Immature natural killer cell (primary cell): Measurements from ENCODE around the gene SRMS. TPM values are rescaled to one million over a fixed set of nuclear protein-coding genes. Genes with fewer than 3 reads are reported as not detected.
"Not testable (repeated sequence)": the region's sequence is repeated elsewhere in the genome, so short reads cannot be mapped to it uniquely, and the experiment has no call there.

Experiments
- DNase-seq, 3 donors: peaks; one replicate each; pipeline ENCODE4 v3.0.0; 2022; ENCODE audit warnings: mixed read lengths in 1 of 3
- H3K27ac Mint-ChIP-seq, 6 donors: one replicate each; pipeline ENCODE4 v1.8.0; 2020; ENCODE audit warnings: mixed read lengths in 6 of 6, mild to moderate bottlenecking in 5 of 6, inconsistent platforms in 4 of 6, moderate library complexity in 3 of 6
- H3K27me3 Mint-ChIP-seq, 3 donors: one replicate each; pipeline ENCODE4 v1.8.0; 2020 to 2021; ENCODE audit warnings: low read depth in 3 of 3, mild to moderate bottlenecking in 3 of 3, mixed read lengths in 3 of 3, moderate library complexity in 3 of 3, inconsistent platforms in 1 of 3
- H3K36me3 Mint-ChIP-seq, 3 donors: one replicate each; pipeline ENCODE4 v1.8.0; 2020; ENCODE audit warnings: mixed read lengths in 3 of 3, inconsistent platforms in 2 of 3, mild to moderate bottlenecking in 2 of 3
- H3K4me1 Mint-ChIP-seq, 2 donors: one replicate each; pipeline ENCODE4 v1.8.0; 2020; ENCODE audit warnings: inconsistent platforms in 2 of 2, mild to moderate bottlenecking in 2 of 2, mixed read lengths in 2 of 2, moderate library complexity in 1 of 2
- H3K4me3 Mint-ChIP-seq, 5 donors: one replicate each; pipeline ENCODE4 v1.8.0; 2020; ENCODE audit warnings: mild to moderate bottlenecking in 5 of 5, mixed read lengths in 5 of 5, inconsistent platforms in 3 of 5, moderate library complexity in 3 of 5
- H3K9me3 Mint-ChIP-seq, 6 donors: one replicate each; pipeline ENCODE4 v1.8.0; 2020; ENCODE audit warnings: mild to moderate bottlenecking in 6 of 6, mixed read lengths in 6 of 6, inconsistent platforms in 4 of 6, moderate library complexity in 3 of 6
- polyA plus RNA-seq, 3 donors: library from polyadenylated mRNA; unstranded; fragments of 300-500 nt; fragmentation: Illumina TruSeq; gene quantifications; one replicate each; pipeline ENCODE4 v1.2.3, GENCODE V29; 2021

Gene SRMS
- polyA plus RNA-seq, 3 donors from 2014 or later = not detected

- DNase-seq = no peak
- H3K4me1 Mint-ChIP-seq = peaks cover 5 to 7% of the 10 kb centered on the region in 2 donors
- H3K36me3 Mint-ChIP-seq = no peaks in the 10 kb centered on the region
- H3K27me3 Mint-ChIP-seq = peaks cover 0 to 10% (median 0%) of the 10 kb centered on the region in 3 donors
- H3K4me3 Mint-ChIP-seq = peak overlapping the region; percentile 80 to 89 (median 80)
- no peaks in the 10 kb centered on the region for H3K9me3 Mint-ChIP-seq
- H3K27ac Mint-ChIP-seq = peak overlapping the region in 5 of 6 donors; percentile 57 to 87 (median 76)
Observed at GRCh38 chr20:63573647-63574131, 26.1 kb upstream of the SRMS start.

DNA sequence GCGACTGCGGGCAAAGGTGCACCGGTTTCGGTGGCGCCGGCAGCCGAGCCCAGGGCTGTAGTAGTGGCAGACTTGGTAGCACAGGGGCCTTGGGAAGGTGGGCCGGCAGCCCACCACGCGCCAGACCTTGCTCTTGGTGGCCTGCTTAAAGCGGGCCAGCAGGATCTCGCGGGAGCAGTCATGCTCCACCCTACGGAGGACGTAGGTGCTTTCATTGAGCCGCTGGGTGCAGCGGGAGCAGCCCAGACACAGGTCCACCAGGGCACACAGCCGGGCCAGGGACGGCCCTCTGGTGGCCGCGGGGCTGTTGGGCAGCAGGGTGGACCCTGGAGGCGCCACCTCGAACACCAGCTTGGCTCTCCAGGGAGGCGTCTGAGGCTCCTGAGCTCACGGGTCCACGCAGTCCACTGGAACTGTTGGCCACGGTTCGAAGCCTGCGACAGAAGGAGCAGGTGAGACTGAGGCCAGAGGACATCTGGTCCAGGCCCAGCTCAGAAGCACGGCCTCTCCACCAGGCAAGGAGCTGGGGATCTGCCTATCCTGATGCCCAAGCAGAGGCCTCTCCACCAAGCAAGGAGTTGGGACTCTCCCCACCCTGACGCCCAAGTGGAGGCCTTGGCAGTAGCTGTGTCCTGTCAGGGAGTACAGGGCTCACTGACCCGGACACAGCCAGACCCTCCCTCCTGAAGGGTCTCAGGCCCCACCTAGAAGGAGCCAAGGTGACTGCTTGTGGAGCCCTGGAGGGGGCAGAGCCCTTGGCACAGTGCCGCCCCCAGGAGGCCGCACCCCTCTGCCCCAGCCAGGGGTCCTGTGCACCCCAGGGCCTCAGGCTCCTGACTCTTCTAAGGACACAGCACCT is 25.5 kb upstream of the SRMS start:
- no peak for DNase-seq
- Mint-ChIP-seq H3K4me1 (peaks cover 9 to 13% of the 10 kb centered on the region in 2 donors), H3K27ac (peak overlapping the region in 4 of 6 donors; percentile 57 to 87 (median 77)), H3K36me3 (no peaks in the 10 kb centered on the region), H3K27me3 (peaks cover 2 to 11% (median 2%) of the 10 kb centered on the region in 3 donors), H3K9me3 (no peaks in the 10 kb centered on the region), H3K4me3 (peak overlapping the region; percentile 80 to 89 (median 80))

DNA sequence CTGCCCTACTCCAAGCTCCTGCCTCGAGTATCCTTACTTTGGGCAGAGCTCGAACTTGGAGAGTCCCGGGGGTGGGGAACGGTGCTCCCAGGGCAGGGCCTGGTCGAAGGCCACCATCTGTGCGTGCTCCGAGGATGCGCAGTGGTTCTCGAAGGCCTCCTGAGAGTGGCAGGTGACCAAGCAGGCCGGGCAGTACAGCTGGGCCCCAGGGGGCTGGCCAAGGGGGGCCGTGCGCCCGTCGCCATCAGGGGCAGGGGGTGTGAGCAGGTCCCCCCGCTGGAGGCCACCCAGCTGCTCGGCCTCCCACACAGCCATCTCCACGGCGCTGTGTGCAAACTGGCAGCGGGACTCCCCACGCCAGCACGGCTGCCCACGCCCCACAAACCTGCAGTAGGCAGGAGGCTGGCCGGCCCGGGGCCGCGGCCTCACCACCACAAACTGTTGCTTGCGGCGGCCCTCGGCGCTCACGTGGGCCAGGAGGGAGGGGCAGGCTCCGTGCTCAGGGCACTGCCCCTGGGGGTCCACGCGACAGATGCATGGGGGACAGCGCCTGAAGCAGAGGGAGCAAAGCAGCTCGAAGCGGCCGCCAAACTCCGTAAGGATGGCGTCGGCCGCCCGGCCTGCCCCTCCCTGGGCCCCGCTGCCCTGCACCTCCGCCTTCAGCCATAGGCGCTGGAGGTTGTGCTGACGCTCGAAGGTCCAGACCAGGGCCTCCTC is 24.7 kb upstream of the SRMS start:
- no peak for DNase-seq
- H3K4me3 Mint-ChIP-seq = no peak overlapping the region

GRCh38 chr20:63571087-63571478 is 23.5 kb upstream of the SRMS start:
- Mint-ChIP-seq H3K27me3 (peaks cover 15 to 18% (median 15%) of the 10 kb centered on the region in 3 donors), H3K4me1 (peaks cover 22 to 26% of the 10 kb centered on the region in 2 donors)
- not testable (repeated sequence) for H3K27ac Mint-ChIP-seq, H3K36me3 Mint-ChIP-seq, DNase-seq, H3K4me3 Mint-ChIP-seq, H3K9me3 Mint-ChIP-seq

More for the DNA sequence above, 24.7 kb upstream of the SRMS start:
- H3K27ac Mint-ChIP-seq = no peak overlapping the region
- peaks cover 0 to 2% (median 0%) of the 10 kb centered on the region in 3 donors for H3K36me3 Mint-ChIP-seq
- peaks cover 10 to 14% (median 10%) of the 10 kb centered on the region in 3 donors for H3K27me3 Mint-ChIP-seq
- H3K4me1 Mint-ChIP-seq = peaks cover 17 to 21% of the 10 kb centered on the region in 2 donors
- H3K9me3 Mint-ChIP-seq = no peaks in the 10 kb centered on the region

DNA sequence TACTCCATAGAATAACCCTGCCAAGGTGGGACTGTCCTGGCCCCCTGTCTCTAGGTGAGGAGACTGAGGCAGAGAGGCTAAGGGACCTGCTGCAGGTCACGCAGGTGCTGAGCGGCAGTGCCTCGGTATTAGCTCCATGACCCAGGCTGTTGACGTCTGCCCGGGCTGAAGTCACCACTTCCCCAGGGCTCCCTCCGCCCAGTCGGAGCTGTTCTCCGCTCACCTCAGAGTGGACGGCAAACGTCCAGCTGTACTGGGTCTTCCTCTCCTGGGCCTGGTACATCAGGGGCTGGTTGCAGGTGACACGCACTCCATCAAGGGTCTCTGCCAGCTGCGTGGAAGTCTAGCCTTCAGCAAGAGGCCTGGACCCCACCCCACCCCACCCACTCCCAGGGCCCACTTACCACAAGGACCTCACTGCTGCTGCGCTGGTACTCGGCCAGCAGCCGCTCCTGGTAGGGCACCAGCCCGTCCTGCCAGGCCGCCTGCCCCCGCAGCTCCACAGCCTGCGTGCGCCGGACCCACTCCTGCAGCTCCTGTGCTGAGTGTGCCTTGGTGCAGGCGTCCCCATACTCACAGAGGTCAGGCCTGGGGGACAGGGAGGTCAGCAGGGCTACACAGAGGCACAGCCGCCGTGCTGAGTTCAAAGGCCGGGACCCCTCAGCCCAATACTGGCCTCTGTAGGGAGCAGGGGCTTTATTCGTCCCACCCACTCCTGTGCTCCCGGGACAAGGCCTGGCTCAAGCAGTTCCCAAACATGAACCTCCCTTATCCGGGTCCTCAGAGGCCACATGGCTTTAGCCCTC is 22.9 kb upstream of the SRMS start:
- Mint-ChIP-seq H3K4me1 (peaks cover 22 to 26% of the 10 kb centered on the region in 2 donors), H3K9me3 (no peaks in the 10 kb centered on the region), H3K27me3 (peaks cover 15 to 20% (median 15%) of the 10 kb centered on the region in 3 donors), H3K36me3 (peaks cover 0 to 9% (median 0%) of the 10 kb centered on the region in 3 donors), H3K27ac (no peak overlapping the region), H3K4me3 (no peak overlapping the region)
- no peak for DNase-seq

- peak overlapping the region in 1 of 6 donors; percentile 40 for H3K27ac Mint-ChIP-seq
- peaks cover 15 to 21% (median 15%) of the 10 kb centered on the region in 3 donors for H3K27me3 Mint-ChIP-seq
- no peaks in the 10 kb centered on the region for H3K9me3 Mint-ChIP-seq
- DNase-seq = no peak
- H3K4me1 Mint-ChIP-seq = peaks cover 22 to 26% of the 10 kb centered on the region in 2 donors
- peak overlapping the region in 4 of 5 donors; percentile 30 to 80 (median 66) for H3K4me3 Mint-ChIP-seq
- H3K36me3 Mint-ChIP-seq = peaks cover 0 to 10% (median 0%) of the 10 kb centered on the region in 3 donors
Observed at GRCh38 chr20:63568986-63569949, 21.7 kb upstream of the SRMS start.

DNA sequence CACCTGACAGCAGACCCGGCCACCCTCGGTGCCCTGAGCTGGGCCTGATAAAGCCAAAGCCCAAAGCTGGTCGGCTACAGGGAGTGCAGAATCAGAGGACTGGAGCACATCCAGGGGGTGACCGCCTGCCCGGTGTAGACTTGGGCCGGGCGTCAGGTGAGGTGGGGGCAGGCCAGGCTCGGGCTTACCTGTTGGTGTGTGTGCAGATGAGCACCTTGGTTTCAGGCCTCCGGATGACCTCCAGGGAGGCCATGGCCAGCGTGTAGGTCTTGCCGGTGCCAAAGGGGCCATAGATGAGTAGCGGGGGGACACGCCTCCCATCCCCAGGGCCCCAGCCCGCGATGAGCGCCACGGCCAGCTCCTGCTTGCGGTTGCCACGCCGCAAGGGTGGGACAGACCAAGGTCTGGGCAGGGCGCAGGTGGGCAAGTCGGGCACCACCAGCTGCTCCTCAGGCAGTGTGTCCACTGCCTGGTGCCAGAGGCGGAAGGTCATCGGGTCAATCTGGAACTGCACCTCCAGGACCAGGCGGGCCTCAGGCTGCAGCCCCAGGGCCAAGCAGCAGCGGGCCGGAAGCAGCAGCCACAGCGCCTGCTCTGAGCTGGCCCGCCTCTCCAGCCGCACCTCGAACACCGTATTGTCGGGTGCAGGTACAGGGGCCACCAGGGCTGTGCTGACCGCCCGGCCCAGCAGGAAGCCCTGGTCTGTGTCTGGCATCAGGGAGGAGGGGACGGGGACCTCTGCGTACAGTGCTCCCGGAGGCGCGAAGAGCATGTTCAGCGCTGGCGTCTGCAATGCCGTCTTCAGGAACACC is 20.8 kb upstream of the SRMS start:
- no peaks in the 10 kb centered on the region for H3K9me3 Mint-ChIP-seq
- peaks cover 15 to 21% (median 18%) of the 10 kb centered on the region in 3 donors for H3K27me3 Mint-ChIP-seq
- DNase-seq = peak in 2 of 3 donors; percentile 28 to 37
- peak overlapping the region; percentile 86 to 94 (median 92) for H3K27ac Mint-ChIP-seq
- H3K4me1 Mint-ChIP-seq = peaks cover 22 to 26% of the 10 kb centered on the region in 2 donors
- H3K36me3 Mint-ChIP-seq = peaks cover 0 to 10% (median 0%) of the 10 kb centered on the region in 3 donors
- H3K4me3 Mint-ChIP-seq = peak overlapping the region; percentile 75 to 86 (median 84)

GRCh38 chr20:63567386-63568169 is 20.0 kb upstream of the SRMS start:
- Mint-ChIP-seq H3K27me3 (peaks cover 15 to 21% (median 18%) of the 10 kb centered on the region in 3 donors), H3K36me3 (peaks cover 0 to 10% (median 0%) of the 10 kb centered on the region in 3 donors), H3K4me3 (peak overlapping the region; percentile 75 to 86 (median 84)), H3K9me3 (no peaks in the 10 kb centered on the region), H3K4me1 (peaks cover 22 to 26% of the 10 kb centered on the region in 2 donors), H3K27ac (peak overlapping the region; percentile 86 to 94 (median 92))
- DNase-seq = peak; percentile 86 to 89 (median 88)

GRCh38 chr20:63567136-63567385 is 19.5 kb upstream of the SRMS start:
- Mint-ChIP-seq H3K4me3 (peak overlapping the region; percentile 75 to 86 (median 84)), H3K27me3 (peaks cover 15 to 21% (median 18%) of the 10 kb centered on the region in 3 donors), H3K9me3 (no peaks in the 10 kb centered on the region), H3K4me1 (peaks cover 22 to 26% of the 10 kb centered on the region in 2 donors), H3K36me3 (peaks cover 0 to 10% (median 0%) of the 10 kb centered on the region in 3 donors), H3K27ac (peak overlapping the region; percentile 86 to 94 (median 92))
- no peak for DNase-seq

GRCh38 chr20:63566395-63567135 is 19.0 kb upstream of the SRMS start:
- Mint-ChIP-seq H3K9me3 (no peaks in the 10 kb centered on the region), H3K4me3 (peak overlapping the region; percentile 75 to 86 (median 84)), H3K27ac (peak overlapping the region; percentile 86 to 94 (median 92)), H3K4me1 (peaks cover 22 to 26% of the 10 kb centered on the region in 2 donors), H3K27me3 (peaks cover 15 to 21% (median 18%) of the 10 kb centered on the region in 3 donors), H3K36me3 (peaks cover 0 to 10% (median 0%) of the 10 kb centered on the region in 3 donors)
- no peak for DNase-seq
